GM10266 (cell line): ENCODE data around the gene ZNF423.

ENCODE experiments used
- DNase-seq: peaks from one replicate; pipeline ENCODE4 v3.0.0; 2012; ENCODE audit errors: extremely low spot score
- CTCF ChIP-seq: IDR thresholded peaks from 2 replicates; pipeline ENCODE4 v1.5.1; 2012; ENCODE audit warnings: mild to moderate bottlenecking, low read depth; ENCODE audit not compliant: control insufficient read depth, insufficient read depth; ENCODE audit errors: missing control alignments

Gene ZNF423

GRCh38 chr16:49487746-49488145, 368.2 kb downstream of the ZNF423 start:
- DNase-seq: no peak
- no peak for TF ChIP-seq CTCF

GRCh38 chr16:49486400-49486799, 369.5 kb downstream of the ZNF423 start:
- TF ChIP-seq CTCF: no peak
- no peak for DNase-seq

GRCh38 chr16:49485663-49486062, 370.2 kb downstream of the ZNF423 start:
- no peak for DNase-seq
- no peak for TF ChIP-seq CTCF

- TF ChIP-seq CTCF: no peak
Observed at GRCh38 chr16:49484936-49485335, 371.0 kb downstream of the ZNF423 start.

GRCh38 chr16:49484451-49484849, 371.5 kb downstream of the ZNF423 start:
- peak; percentile 71 for DNase-seq
- no peak for TF ChIP-seq CTCF

More at GRCh38 chr16:49484936-49485335, 371.0 kb downstream of the ZNF423 start:
- no peak for DNase-seq

GRCh38 chr16:49483651-49484450, 372.1 kb downstream of the ZNF423 start:
- DNase-seq: no peak
- TF ChIP-seq CTCF: no peak

GRCh38 chr16:49483251-49483650, 372.7 kb downstream of the ZNF423 start:
- DNase-seq: no peak
- TF ChIP-seq CTCF: no peak
